Measurements from ENCODE around the gene ZER1.
"Not testable (repeated sequence)": the region's sequence is repeated elsewhere in the genome, so short reads cannot be mapped to it uniquely, and the experiment has no call there.

Gene ZER1

GRCh38 chr9:128771745-128772519, at the start of gene ZER1:
ZER1 (minus strand) TSS chr9:128771927; CDS start chr9:128755565, 16,362 bp downstream.
- peak; percentile 50 for DNase-seq

- DNase-seq = no peak
These were observed 49.2 kb upstream of the ZER1 start for GRCh38 chr9:128820665-128821583.

DNA sequence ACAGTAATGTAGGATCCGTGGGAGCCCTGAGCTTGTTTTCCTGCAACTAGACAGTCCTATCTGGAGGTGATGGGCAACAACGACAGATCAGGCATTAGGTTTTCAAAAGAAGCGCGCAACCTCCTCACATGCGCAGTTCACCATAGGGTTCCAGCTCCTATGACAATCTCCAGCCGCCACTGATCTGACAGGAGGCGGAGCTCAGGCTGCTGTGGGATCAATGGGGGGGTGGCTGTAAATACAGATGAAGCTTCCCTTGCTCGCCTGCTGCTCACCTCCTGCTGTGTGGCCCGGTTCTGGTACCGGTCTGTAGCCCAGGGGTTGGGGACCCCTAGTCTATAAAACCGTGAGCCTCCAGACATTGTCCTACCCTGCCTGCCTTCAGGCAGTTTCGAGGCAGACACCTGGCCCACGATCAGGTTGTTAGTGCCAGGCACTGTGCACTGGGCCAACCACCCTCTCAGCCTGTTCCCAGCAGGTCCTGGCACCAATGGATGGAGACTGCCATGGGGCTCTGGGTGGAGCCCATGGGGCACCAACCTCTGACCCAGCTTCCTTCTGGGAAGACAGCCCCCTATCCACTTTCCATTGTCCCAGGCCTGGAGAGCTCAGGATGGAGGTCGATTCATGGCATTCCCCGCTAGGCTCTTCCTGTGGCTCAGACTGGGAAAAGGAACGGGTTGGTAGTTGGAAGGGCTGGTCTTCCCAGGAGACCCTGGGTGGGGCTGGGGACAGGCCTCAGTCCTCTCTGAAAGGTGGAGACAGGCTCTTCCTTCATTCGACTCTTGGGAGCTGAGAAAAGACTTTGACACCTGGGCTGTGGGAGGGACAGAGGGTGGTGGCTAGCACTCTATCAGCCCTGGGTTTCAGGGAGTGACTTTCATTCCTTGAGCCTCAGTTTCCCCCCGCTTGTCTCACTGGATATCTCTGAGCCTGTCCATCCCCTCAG, 48.3 kb upstream of the ZER1 start:
- no peak for DNase-seq

DNA sequence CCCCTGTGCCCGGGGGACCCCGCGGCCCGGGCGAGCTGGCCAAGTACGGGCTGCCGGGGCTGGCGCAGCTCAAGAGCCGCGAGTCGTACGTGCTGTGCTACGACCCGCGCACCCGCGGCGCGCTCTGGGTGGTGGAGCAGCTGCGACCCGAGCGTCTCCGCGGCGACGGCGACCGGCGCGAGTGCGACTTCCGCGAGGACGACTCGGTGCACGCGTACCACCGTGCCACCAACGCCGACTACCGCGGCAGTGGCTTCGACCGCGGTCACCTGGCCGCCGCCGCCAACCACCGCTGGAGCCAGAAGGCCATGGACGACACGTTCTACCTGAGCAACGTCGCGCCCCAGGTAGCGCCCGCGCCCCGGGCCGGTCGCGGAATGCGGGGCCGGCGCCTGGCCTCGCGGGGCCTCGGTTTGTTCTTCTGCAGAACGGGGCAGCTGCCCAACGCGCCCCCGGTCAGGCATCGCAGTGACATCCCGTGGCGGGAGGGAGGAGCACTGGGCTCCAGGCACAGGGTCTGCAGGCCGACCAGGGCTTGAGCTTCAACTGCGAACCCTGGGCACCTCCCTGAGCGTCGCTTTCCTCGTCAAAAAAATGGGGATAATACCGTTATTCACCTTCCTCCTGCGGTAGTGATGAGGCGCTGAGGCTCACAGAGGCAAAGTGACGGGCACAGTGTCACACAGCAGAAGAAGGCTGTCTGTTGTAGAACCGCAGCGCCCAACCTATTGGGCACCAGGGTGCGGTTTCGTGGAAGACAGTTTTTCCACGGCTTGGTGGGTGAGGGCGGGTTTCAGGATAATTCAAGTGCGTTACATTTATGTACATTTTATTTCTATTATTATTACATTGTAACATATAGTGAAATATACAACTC, 47.4 kb upstream of the ZER1 start:
- DNase-seq = no peak

- DNase-seq = peak; percentile 92
These were observed 46.5 kb upstream of the ZER1 start, which contains the start of gene ENDOG for GRCh38 chr9:128818099-128818838. ENDOG (plus strand) TSS chr9:128818500; CDS start chr9:128818685, 185 bp downstream.

DNA sequence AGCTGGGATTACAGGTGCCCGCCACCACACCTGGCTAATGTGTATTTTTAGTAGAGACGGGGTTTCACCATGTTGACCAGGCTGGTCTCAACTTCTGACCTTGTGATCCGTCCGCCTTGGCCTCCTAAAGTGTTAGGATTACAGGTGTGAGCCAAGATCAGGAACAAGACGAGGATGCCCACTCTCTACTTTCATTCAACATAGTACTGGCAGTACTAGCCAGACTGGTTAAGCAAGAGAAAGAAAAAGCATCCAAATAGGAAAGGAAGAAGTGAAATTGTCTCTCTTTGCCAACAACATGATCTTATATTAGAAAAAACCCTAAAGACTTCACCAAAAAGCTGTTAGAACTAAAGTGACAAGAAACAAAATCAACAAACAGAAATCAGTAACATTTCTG, 39.1 kb upstream of the ZER1 start:
- no peak for DNase-seq

GRCh38 chr9:128809831-128810230, 38.1 kb upstream of the ZER1 start:
- no peak for DNase-seq

- no peak for DNase-seq
These were observed 37.4 kb upstream of the ZER1 start for GRCh38 chr9:128809036-128809599.

GRCh38 chr9:128808543-128808942, 36.8 kb upstream of the ZER1 start:
- no peak for DNase-seq

DNA sequence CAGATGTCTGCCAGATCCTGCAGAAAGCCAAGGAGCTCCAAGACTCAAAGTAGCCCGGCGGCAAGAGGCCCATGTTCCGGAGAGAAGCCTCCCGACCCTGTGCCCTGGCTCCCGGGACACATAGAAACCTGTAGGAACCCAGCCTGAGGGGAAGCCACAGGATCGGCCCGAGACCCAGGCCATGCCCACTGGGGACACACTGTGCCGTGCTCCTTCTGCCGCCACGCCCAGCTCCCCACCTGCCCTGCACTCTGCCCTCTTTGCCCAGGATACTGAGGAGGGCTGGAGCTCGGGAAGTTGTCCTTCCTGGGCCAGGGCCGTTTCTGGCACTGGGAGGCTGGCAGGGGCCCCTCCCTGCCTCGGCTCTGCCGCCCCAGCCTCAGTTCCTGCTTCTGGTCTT, 36.1 kb upstream of the ZER1 start:
- no peak for DNase-seq

DNA sequence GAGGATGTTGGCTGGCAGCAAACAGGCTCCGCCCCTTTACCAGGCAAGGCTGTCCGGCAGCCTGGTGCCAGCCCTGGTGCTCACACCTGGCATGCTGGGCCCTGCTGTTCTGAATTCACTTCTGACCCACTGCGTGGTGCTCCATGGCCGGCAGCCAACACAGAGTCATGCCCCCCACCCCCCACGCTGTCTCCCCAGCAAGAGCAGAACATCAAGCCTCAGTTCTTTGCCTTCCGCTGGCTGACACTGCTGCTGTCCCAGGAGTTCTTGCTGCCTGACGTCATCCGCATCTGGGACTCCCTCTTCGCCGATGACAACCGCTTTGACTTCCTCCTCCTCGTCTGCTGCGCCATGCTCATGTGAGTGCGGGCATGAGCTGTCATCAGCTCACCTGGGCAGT, 33.9 kb upstream of the ZER1 start:
- no peak for DNase-seq

- no peak for DNase-seq
These were observed 30.8 kb upstream of the ZER1 start for GRCh38 chr9:128802482-128802881.

DNA sequence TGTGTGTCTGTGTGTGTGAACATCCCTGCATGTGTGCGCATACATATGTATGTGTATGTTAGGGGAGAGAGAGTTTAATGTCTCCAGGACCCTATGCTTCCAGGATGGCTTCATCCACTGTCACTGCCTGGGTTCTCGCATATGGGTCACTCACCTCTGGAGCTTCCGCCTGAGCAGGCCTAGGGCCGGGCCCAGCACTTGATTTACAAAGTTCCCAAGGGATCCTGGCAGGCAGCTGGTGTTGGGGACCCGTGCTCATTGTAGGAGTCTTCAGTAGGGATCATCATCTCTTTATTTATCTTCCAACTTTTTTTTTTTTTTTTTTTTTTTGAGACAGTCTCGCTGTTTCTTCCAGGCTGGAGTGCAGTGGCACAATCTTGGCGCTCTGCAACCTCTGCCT, 28.3 kb upstream of the ZER1 start:
- no peak for DNase-seq

DNA sequence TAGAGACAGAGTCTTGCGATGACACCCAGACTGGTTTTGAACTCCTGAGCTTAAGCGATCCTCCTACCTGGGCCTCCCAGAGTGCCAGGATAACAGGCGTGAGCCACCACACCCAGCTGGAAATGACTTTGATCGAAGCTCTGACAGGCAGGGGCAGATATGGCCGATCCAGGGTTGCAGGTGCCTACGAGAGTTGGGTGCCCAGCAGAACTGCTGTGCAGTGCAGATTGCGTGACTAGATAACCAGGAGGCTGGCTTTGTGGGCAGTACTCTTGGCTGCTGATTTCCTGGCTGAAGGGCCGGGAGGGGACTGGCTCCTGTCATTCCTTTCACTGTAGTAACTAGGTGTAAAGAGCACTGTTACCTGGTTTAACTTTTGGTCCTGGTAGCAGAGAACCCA, 27.2 kb upstream of the ZER1 start:
- no peak for DNase-seq

- DNase-seq = not testable (repeated sequence)
These were observed 23.2 kb upstream of the ZER1 start for GRCh38 chr9:128794961-128795360.

- DNase-seq = no peak
These were observed 21.4 kb upstream of the ZER1 start for GRCh38 chr9:128792978-128793686.

DNA sequence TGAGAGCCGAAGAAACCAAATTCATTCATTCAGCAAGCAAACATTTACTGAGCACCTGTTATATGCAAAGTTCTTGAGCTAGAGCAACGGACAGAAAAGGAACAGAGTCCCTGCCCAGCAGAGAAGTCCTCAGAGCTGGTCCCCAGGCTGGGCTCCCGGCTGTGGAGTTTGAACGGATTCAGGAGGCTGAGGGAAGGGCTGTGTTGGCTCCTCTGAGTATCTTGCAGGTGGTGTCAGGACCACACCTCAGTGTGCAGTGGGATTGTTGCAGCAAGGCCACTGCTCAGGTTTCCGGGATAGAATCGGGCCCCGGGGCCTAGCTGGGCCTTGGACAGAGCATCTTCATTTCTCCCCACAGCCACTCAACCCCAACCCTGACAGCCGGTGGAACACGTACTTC, 20.4 kb upstream of the ZER1 start:
- no peak for DNase-seq

DNA sequence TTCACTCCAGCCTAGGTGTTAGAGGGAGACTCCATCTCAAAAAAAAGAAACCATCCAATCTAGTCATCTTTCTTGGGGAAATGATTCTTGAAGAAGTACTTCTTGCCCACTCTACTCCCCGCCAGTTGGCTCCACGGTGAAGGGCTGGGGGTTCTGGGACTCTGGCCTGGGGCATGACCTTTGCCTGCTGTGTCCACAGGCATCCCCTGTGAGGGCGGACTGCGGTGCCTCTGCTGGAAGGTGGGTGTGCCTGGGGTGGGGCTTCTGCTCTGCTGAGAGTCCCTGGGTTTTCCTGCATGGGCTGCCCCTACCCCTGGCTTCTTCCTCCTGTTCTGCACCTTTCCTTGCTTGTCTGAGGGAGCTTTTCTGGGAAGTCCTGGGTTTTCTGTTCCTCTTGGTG, 18.8 kb upstream of the ZER1 start:
- no peak for DNase-seq

GRCh38 chr9:128788445-128788844, 16.7 kb upstream of the ZER1 start:
- no peak for DNase-seq

- no peak for DNase-seq
These were observed 15.9 kb upstream of the ZER1 start for GRCh38 chr9:128787659-128788058.

All from NCI-H1417 treated with DMSO at 0.1 percent for 48 hours (cell line).